ENCODE measurements around the gene TNFRSF8.
A peak's percentile ranks its signal among the peaks of the same experiment; 100 is the strongest.

The TNFRSF8 gene

DNA sequence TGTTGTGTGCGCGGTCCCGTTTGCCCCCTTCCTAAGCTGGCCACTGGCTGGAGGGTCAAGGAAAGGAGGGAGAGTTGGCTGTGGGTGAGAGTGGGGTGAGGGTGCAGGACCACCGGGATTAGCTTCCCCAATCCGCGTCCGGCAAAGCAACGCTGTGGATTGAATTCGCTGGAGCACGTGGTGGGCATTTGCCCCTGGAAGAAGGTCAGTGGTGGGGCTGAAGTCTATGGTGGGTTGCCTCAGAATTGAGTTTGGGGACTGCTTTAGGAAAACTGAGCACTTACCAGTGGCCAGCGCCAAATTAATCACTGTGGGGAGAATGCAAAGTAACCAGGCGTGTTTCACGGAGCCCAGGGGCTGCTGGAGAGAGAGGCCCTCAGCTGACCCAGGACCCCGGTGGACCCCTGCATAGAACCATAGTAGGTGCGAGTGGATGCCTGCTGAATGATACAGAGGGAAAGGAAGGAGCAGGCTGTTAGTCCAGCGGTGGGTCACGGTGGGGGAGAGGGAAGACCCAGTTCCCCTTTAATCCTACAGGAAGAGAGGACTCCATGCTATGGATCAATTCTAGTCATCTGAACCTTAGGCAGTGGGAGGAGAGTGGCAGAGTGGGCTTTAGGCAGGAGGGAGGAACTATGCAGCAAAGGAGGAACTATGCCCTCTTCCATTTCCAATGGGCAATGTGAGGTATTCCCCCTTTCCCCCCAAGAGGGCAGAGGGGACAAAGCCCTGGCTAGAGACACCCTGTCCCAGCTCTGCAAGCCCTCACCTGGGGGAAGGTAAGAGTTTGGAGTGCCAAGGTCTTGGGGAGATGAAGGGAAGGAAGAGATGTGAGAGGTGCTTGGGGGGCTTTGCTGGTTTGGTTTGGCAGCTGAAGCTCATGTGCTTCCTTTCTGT is 1.2 kb downstream of the TNFRSF8 start:
- peak in 1 of 2 experiments; percentile 28 for DNase-seq

DNA sequence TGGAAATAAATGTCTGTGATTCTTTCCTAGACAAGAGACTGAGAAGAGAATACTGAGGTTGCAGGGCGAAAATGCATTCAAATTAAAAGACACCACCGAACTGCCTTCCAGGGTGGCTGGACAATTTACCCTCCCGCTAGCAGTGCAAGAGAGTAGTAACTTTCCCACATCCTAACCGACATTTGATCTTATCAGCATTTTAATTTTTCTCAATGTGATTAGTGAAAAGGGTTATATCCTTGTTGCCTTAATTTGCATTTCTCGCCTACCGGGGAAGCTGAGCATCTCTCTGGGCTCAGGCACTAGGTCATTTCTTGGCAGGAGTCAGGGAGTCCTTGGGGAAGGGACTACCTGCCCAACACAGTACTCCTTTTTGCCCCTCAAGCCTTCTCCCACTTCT is 2.8 kb downstream of the TNFRSF8 start:
- DNase-seq = peak in 1 of 2 experiments; percentile 33

DNA sequence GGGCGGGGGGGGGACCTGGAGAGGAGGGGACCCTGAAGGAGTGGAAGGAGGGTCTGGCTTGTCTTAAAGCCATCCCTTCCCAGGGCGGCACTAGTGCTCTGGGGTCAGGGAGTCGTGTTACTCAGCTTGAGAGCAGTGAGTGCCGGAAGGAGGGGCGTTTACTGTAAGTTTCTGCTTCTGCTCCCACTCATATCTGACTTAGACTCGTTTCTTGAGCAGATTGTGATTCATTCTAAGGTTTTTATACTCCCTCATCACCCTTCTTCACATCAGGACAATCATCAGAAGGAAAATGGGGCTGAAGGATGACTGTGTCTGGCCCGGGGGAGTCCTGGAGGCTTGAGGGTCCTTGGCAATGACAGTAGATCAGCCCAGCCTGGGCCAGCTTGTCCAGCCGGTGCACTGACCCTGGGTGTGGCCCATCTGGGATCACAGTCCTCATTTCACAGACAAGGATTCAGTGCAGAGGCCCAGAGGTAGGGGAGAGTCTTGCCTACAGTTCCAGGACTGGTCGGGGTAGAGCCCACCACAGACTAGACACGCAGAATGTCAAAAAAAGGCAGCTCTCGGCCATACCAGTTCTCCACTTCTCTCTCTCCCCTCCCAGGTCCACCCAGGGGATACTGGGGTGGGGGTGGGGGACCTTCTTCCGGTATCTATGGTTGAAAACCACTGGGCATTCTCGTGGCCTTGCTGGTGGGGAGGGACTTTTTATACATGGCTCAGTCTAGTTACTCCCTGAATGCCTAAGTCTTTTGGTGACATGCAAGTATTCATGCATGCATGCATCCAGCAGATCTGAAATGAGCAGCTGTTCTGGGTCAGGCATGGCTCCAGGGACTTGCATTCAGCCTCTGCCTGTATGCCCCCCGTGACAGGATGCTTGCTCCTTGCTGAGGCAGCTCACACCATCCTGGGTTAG is 5.1 kb downstream of the TNFRSF8 start:
- peak; percentile 75 to 78 for DNase-seq

DNA sequence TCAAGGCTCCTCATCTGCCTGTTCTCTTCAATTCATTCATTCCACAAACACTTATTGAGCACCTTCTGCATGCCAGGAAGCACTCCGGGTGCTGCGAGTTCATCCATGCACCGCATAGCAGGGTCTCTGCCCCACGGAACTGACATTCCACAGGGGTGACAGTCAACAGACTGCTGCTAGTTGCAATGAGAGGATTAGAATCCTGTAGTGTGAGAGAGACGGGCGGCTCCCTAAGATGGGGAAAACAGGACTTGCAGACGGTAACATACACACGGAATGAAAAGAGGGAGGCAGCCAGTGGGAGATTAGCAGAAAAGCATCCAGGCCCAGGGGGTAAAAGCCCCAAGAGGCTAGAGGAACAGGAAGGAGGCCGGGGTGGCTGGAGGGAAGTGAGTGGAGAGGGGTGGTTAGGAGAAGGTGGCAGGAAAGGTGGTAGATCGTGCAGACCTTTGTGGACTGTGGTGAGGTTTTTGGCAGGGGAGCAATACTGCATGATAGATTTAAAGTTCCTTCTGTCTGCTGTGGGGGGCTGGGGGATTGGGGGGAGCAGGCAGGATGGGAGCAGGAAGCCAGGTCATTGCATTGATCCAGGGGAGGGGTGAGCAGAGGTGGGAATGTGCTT is 6.6 kb downstream of the TNFRSF8 start:
- no peak for DNase-seq

DNA sequence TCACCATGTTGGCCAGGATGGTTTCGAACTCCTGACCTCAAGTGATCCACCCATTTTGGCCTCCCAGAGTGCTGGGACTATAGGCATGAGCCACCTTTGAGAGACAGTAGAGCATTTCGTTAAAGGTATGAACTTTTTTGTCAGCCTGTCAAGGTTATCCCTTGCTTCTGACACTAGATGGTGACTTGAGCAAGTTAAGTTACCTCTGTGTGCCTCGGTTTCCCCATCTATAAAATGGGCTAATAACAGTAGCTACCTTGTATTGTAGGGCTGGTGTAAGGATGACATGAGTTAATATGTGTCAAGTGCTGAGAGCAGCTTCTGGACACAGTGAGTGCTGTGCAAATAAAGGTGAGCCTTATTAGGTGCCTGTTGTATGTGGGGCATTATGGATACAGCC is 8.8 kb downstream of the TNFRSF8 start:
- no peak for DNase-seq

DNA sequence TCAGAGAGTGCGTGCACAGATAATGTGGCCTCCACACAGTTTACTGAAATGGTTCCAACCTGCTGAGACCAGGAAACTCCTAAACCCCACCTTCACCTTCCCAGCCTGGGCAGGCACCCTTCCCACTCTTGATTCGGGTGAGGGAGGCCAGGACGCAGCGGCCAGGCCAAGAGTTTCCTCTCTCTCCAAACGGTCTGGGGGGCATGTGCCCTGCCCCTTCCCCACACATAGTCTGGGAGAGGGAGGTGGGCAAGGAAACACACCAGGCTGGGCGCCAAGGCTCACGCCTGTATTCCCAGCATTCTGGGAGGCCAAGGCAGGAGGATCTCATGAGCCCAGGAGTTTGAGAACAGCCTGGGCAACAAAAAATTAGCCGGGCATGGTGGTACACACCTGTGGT is 9.6 kb downstream of the TNFRSF8 start:
- DNase-seq = no peak

DNA sequence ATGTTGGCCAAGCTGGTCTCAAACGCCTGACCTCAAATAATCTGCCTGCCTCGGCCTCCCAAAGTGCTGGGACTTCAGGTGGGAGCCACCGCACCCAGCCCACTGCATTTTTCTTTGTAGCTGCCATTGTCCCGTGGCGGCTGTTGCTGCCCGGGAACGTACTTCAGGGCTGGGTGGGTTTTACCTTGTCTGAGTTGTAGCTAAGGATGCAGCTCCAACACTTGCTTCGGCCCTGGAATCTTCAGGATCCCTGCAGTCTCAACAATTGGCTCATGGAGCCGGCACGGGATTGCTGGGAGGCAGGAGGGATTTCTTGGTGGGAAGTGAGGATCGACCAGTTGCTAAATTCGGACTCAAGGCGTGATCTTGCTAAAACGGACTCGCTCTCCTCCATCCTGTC is 10.7 kb downstream of the TNFRSF8 start:
- DNase-seq = no peak

DNA sequence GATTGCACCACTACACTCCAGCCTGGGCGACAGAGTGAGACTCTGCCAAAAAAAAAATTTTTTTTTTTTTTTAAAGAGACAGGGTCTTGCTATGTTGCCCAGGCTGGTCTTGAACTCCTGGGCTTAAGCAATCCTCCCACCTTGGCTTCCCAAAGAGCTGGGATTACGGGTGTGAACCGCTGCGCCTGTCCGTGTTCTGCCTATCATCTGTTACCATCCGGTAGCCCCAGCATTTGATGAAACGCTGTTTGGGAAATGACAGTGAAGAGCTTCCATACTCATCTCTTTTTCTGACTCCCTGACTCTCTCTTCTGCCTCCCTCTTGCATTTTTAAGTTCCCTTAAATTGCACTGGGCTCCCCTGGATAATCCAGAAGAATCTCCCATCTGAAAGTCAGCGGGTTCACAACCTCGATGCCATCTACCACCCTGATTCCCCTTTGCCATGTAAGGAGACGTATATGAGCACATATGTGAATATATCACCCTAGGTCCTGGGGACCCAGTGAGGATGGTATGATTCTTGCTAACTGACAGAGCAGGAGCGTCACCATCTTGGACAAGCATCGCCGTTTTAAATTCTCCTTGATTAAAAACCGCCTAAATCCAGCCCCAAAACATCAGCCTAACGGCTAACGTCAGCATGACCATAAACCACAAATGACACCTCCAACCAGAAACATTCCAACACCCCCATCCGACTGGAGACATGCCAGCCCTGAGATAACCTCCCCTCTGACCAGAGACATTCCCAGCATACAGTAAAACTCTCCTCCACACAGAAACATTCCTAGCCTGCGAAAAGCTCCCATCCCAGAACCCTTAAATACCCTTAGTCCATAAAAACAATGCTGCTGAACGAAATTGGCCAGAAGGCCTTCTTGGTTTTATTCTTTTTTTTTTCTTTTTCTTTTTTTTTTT is 12.4 kb downstream of the TNFRSF8 start:
- DNase-seq = no peak

DNA sequence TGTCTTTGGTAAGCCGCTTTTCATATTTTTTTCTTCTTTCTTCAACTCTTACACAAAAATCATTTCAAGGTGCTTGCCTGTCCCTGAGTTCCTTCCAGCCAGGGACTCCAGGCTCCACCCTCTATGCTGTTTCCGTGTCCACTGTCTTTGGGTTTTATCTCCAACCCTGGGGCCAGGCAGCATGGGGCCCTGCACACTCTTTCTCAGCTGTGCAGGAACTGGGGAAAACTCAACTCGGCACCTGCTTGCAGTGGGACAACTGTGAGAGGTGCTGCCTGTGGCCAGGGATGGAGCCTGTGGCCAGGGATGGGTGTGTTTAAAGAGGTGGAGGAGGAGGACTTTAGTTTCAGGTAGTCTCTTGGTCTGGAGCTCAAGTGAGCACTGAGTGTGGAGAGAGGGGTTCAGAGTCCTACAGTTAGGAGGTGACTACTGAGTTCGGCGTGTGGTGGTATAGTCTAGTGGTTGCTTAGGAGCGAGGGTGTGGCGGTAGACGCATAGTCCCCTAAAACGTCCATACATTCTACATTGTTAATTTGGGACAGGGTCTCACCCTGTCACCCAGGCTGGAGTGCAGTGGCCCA is 13.4 kb downstream of the TNFRSF8 start:
- no peak for DNase-seq

DNA sequence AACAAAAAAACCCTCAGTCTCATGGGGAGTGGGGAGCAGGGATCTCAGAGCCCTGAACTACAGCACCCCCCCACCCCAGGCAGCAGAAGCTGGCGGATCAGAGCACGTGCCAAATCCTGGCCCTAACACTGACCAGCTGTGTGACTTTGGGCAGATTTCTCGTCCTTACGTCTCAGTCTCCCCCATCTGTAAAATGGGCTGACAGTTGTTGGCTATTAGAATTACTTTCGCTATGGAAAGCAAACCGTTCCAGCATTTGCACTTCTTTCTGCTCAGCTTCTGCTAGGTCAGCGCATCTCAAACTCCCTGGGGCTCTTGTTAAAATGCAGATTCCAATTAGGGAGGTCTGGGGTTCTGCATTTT is 15.5 kb downstream of the TNFRSF8 start:
- no peak for DNase-seq

DNA sequence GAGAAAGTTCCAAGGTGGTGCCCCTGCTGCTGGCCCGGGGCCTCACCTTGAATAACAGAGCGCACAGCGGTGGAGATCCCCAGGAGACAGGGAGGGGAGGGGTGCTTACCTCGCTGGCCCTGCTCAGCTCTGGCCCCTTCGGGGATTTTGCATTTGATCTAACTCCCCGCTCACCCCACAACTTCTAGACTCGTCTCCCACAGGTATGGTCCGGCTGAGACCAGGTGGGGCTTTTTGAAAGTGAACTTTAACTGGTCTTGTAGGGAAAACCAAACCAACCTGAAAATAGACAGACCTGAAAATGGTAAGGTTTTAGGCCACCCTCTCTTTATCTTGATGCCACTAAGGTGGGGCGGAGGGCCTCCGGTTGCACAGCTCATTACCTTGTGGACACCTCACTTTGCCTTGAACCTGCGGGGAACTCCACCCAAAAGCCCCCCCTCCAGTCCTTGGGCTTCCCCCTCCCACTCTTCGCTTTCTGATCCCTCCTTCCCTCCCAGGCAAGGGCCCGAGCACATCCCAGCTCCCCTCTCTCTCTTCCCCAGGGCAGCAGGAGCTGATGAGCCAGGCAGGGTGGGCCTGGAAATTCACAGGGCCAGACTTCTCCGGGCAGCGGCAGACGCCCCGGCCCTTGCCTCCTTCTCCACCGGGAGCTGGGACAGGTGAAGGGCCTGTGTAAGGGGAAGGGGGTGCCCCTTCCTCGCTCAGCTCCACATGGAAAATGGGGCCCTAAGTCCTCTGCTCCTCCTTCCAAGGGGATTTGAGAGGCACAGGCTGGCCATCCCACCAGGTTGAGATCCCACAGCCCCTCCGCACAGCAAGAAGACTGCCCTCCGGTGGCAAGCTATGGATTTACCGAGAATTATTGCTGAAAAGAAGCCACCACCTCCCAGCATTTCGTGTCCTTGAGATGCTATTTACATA is 16.1 kb downstream of the TNFRSF8 start:
- DNase-seq = peak; percentile 71 to 72

DNA sequence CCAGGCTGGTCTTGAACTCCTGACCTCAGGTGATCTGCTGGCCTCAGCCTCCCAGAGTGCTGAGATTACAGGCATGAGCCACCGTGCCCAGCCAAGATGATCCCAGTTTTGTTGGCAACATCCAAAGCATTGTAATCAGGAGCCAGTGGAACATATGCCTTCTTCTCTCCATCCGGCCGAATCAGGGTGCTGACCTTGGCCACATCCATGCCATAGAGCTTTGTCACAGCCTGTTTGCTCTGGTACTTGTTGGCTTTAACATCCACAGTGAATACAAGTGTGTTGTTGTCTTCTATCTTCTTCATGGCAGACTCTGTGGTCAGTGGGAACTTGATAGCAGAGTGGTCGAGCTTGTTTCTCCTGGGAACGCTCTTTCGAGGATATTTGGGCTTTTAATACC is 17.1 kb downstream of the TNFRSF8 start:
- DNase-seq = no peak

DNA sequence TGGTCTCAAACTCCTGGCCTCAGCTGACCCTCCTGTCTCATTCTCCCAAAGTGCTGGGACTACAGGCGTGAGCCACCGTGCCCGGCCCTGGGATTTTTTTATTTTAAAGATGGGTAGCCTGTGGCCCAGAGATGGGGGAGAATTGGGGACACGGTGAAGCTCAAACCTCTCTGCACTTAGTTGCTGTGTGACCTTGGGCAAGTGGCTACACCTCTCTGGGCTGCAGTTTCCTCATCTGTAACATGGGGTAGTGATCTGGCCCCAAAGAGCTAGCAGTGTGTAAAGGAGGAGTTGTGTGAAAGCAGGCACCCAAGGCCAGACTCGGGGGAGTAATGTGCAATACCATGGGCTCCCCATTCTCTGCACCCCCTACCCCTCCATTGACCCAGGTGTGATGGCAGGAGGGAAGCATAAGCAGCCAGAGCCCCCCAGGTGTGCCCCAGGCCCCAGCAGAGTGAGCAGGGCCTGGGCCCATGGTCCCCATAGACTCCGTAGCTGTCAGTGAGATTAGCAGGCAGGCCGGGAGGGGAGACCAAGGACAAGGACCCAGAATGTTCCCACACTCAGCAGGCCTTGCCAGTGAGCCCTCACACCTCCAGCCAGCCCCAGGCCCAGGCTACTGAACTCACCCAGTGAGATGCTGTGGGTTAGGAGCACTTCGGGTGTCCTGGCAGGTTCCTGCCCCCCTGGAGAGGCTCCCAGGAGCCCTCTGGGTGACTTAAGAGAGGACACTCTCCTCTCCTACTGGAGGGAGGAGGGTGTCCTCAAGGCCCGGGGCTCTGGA is 17.9 kb downstream of the TNFRSF8 start:
- no peak for DNase-seq

DNA sequence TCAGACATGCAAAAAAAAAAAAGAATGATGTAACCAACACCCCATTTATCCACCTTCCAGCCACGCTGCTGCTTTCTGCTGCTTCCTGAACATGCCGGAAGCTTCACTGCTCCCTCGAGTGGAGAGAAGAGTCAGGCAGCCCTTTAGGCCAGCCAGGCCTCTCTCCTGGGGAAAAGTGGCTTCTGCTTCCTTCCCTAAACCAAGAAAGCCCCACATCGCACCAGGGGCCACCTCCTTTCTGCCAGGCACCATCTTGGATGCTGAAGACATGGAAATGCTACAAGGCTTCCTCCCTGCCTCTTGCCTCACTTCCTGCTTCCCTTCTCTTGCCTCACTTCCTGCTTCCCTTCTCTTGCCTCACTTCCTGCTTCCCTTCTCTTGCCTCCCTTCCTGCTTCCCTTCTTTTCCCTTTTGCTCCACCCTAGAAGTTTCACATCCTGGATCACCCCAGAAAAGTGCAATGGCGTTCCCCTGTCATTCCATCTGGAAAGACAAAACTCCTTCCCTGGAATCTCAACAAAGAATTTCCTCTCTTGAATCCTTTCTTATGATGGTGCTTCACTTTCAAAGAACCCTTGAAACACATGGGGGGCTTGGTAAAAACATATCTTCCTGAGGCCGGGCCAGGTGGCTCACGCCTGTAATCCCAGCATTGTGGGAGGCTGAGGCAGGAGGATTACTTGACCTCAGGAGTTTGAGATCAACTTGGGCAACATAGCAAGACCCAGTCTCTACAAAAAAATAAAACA is 18.7 kb downstream of the TNFRSF8 start:
- no peak for DNase-seq

DNA sequence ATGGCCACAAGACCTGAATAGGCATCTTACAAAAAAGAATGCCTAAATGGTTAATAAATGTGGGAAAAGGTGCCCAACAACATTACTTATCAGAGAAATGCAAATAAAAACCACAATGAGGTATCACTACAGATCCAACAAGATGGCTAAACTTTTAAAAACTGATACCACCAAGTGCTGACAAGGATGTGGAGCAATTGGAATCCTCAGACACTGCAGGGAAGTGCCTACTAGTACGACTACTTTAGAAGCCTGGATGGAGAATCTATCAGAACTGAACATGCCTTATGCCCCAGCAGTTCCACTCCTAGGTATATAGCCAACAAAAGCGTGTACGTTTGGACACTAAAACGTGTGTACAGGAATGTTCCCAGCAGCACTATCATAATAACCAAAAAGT is 19.9 kb downstream of the TNFRSF8 start:
- DNase-seq = no peak

DNA sequence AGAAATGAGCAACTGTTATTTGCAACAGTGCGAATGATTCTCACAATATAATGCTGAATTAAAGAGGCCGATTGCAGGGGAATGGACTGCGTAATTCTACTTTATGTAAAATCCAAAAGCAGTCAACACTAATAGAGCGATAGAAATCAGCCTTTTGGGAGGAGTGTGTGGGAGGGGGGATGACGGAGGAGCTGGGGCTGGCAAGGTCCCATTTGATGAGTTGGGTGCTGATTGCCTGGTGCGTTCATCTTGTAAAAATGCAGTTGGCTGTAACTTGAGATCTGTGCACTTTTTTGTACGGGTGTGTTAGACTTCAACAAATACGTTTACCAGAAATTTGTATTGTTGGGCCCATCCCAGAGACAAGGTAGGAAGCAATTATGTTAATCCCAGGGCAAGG is 20.7 kb downstream of the TNFRSF8 start:
- no peak for DNase-seq

DNA sequence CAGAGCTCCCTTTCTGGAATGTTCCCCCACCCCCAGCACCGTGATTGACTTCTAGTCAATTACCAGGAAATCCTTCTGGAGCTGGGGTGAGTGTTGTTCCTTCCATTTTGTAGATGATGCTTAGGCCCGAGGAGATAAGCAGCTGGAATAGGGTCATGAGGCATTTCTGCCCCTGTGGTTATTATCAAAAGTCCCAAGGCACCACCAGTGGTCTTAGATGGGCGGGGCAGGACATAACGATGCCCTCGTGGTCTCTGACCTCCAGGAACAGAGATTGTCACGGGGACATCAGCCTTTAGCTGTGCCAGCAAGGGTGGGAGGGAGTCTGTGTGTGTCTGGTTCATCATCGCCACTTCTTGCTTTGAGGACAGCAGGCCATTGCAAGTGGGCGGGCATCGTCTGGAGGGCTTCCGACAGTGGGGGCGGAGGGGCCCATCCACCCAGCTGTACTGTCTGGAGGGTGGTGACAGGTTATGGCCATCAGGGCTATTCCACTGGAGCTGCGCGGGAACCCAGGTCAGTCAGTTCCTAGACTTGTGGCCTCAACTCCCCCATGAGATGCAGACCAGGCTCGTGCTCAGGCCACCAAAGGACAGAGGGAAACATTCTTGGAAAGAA is 22.6 kb downstream of the TNFRSF8 start:
- no peak for DNase-seq

DNA sequence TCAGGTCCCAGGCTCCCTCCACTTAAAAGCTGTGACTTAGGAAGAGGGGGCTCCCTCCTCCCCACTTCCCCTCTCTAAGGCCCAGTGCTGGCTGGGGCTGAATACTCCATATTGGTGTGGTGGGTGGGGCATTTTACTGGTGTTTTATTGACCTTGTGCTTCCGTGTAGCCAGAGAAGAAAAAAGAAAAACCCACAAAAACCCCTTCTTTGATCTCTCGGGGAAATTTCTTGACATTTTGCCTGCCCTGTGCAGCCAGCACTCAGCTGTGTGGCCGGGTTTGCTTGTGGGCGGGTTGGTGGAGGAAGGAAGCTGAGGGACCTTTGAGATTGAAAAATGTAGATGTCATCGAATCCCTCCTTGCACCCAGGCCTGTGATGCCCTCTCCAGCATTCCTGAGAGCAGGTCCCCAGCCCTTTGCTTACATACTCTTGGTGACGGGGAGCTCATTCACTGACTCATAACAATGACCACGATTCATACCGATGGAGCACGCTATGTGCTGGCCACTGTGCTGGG is 24.8 kb downstream of the TNFRSF8 start:
- peak; percentile 65 to 66 for DNase-seq
